Measurements from ENCODE around the gene RBBP6.
"Not testable (repeated sequence)": the region's sequence is repeated elsewhere in the genome, so short reads cannot be mapped to it uniquely, and the experiment has no call there.

The RBBP6 gene

DNA sequence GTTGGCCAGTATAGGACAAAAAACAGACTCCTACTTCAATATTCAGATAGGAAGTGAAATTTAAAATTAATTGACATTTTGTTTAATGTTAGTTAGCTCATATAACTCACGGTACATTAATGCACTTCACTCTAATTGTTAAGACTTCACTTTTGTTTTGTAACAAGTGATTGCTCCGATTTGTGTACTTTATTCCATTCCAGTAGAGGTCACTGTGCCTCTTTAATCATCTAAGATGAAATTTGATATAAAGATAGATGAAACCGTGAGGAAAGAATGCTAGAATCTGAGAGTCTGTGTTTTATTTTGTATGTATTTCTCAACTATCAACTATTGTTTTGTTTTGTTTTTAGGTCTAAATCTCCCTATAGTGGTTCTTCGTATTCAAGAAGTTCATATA lies 29.0 kb downstream of the RBBP6 start:
- DNase-seq (ENCODE audit: low read depth): no peak
- no peak overlapping the region for H3K4me3 ChIP-seq (ENCODE audit: low read length)
- TF ChIP-seq, protein P1, sequence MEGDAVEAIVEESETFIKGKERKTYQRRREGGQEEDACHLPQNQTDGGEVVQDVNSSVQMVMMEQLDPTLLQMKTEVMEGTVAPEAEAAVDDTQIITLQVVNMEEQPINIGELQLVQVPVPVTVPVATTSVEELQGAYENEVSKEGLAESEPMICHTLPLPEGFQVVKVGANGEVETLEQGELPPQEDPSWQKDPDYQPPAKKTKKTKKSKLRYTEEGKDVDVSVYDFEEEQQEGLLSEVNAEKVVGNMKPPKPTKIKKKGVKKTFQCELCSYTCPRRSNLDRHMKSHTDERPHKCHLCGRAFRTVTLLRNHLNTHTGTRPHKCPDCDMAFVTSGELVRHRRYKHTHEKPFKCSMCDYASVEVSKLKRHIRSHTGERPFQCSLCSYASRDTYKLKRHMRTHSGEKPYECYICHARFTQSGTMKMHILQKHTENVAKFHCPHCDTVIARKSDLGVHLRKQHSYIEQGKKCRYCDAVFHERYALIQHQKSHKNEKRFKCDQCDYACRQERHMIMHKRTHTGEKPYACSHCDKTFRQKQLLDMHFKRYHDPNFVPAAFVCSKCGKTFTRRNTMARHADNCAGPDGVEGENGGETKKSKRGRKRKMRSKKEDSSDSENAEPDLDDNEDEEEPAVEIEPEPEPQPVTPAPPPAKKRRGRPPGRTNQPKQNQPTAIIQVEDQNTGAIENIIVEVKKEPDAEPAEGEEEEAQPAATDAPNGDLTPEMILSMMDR (conservative IDR thresholded peaks at IDR 0.05; ENCODE audit: low read depth, low read length): peak; percentile 42

DNA sequence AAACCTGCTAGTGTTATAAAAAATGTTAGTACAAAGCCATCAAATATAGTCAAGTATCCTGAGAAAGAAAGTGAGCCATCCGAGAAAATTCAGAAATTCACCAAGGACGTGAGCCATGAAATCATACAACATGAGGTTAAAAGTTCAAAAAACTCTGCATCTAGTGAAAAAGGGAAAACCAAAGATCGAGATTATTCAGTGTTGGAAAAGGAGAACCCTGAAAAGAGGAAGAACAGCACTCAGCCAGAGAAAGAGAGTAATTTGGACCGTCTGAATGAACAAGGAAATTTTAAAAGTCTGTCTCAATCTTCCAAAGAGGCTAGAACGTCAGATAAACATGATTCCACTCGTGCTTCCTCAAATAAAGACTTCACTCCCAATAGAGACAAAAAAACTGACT lies 31.7 kb downstream of the RBBP6 start:
- TF ChIP-seq, protein P1 (conservative IDR thresholded peaks at IDR 0.05; ENCODE audit: low read depth, low read length): no peak
- no peak for DNase-seq (ENCODE audit: low read depth)
- no peak overlapping the region for H3K4me3 ChIP-seq (ENCODE audit: low read length)

DNA sequence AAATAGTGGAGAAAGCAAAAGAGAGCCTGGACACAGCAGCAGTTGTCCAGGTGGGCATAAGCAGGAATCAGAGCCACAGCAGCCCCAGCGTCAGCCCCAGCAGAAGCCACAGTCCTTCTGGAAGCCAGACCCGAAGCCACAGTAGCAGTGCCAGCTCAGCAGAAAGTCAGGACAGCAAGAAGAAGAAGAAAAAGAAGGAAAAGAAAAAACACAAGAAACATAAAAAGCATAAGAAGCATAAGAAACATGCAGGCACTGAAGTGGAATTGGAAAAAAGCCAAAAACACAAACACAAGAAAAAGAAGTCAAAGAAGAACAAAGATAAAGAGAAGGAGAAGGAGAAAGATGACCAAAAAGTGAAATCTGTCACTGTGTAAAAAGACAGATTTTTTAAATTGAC lies 32.7 kb downstream of the RBBP6 start:
- DNase-seq (ENCODE audit: low read depth): no peak
- no peak overlapping the region for H3K4me3 ChIP-seq (ENCODE audit: low read length)
- TF ChIP-seq, protein P1 (conservative IDR thresholded peaks at IDR 0.05; ENCODE audit: low read depth, low read length): no peak

DNA sequence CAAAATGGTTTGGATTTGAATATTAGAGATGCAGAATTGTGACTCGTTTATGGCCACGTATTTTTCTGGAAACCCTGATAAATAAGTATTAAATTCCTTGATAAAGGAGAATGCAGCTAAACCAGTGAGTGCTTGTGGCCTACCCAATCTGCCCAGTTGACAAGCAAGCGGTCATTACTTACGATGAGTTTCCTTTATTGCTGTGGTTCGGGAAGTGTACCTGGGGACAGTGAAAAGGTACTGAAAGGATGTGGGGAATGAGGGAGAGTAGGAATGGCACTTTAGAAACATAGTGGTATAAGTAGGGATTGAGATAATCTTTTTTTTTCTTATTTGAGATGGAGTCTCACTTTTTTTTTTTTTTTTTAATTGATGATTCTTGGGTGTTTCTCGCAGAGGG lies 33.8 kb downstream of the RBBP6 start:
- TF ChIP-seq, protein P1 (conservative IDR thresholded peaks at IDR 0.05; ENCODE audit: low read depth, low read length): no peak
- H3K4me3 ChIP-seq (ENCODE audit: low read length): no peak overlapping the region
- no peak for DNase-seq (ENCODE audit: low read depth)

DNA sequence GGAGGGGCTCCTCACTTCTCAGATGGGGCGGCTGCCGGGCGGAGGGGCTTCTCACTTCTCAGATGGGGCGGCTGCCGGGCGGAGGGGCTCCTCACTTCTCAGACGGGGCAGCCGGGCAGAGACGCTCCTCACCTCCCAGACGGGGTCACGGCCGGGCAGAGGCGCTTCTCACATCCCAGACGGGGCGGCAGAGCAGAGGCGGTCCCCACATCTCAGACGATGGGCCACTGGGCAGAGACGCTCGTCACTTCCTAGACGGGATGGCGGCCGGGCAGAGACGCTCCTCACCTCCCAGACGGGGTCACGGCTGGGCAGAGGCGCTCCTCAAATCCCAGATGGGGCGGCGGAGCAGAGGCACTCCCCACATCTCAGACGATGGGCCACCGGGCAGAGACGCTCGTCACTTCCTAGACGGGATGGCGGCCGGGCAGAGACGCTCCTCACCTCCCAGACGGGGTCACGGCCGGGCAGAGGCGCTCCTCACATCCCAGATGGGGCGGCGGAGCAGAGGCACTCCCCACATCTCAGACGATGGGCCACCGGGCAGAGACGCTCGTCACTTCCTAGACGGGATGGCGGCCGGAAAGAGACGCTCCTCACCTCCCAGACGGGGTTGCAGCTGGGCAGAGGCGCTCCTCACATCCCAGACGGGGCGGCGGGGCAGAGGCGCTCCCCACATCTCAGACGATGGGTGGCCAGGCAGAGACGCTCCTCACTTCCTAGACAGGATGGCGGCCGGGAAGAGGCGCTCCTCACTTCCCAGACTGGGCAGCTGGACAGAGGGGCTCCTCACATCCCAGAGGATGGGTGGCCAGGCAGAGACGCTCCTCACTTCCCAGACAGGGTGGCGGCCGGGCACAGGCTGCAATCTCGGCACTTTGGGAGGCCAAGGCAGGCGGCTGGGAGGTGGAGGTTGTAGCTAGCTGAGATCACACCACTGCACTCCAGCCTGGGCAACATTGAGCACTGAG lies 35.4 kb downstream of the RBBP6 start:
- H3K4me3 ChIP-seq (ENCODE audit: low read length); DNase-seq (ENCODE audit: low read depth): not testable (repeated sequence)

DNA sequence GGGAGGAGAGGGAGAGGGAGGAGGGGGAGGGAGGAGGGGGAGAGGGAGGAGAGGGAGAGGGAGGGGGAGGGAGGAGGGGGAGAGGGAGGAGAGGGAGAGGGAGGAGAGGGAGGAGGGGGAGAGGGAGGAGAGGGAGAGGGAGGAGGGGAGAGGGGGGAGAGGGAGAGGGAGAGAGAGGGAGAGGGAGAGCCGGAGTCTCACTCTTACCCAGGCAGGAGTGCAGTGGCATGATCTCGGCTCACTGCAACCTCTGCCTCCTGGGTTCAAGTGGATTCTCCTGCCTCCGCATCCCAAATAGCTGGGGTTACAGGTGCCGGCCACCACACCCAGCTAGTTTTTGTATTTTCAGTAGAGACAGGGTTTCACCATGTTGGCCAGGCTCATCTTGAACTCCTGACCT lies 36.4 kb downstream of the RBBP6 start:
- not testable (repeated sequence) for DNase-seq (ENCODE audit: low read depth); H3K4me3 ChIP-seq (ENCODE audit: low read length)

DNA sequence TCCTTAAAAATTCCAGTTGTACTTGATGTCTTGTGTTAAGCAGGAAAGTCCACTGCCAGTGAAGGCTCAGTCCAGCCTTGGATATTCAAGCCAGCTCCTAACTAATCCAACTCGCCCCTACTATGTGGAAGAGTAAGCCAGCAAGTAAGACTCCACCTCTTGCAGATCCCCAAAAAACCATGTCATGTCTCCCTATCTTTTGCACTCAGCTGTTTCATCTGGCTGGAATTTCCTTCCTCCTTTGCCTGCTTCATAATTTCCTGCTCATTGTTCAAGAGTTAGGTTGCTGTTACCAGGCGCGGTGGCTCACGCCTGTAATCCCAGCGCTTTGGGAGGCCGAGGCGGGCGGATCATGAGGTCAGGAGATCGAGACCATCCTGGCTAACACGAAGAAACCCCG lies 37.8 kb downstream of the RBBP6 start:
- DNase-seq (ENCODE audit: low read depth): no peak
- TF ChIP-seq, protein P1 (conservative IDR thresholded peaks at IDR 0.05; ENCODE audit: low read depth, low read length): no peak
- H3K4me3 ChIP-seq (ENCODE audit: low read length): no peak overlapping the region

DNA sequence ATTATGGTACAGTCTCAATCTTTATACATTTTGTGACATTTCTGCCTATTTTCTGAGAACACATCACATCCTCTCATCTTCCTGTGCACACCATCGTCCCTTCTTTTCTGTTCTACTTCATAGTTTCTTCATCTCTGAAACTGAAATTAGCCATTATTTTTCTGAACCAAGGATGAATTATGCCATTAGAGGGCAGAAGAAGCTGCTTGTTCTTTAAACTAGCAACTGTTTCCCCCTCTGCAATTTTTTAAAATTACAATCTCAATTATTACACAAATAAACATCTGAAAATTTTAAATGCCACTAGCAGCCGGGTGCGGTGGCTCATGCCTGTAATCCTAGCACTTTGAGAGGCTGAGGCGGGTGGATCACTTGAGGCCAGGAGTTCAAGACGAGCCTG lies 41.3 kb downstream of the RBBP6 start:
- TF ChIP-seq, protein P1 (conservative IDR thresholded peaks at IDR 0.05; ENCODE audit: low read depth, low read length): peak; percentile 57
- no peak for DNase-seq (ENCODE audit: low read depth)
- H3K4me3 ChIP-seq (ENCODE audit: low read length): no peak overlapping the region

Data from retinal pigment epithelial cell (primary cell).